Stimulated activated CD8-positive, alpha-beta memory T cell treated with anti-CD3 and anti-CD28 coated beads, Interleukin-7, amount 100 ng/mL, for 48 hours (primary cell): ENCODE data around the gene CTNNB1.

Experiments
- DNase-seq, 2 donors: peaks; one replicate each; pipeline ENCODE4 v3.0.0-alpha.2; 2020; ENCODE audit warnings: low read depth in 1 of 2; ENCODE audit errors: extremely low read depth in 1 of 2

Gene CTNNB1

DNA sequence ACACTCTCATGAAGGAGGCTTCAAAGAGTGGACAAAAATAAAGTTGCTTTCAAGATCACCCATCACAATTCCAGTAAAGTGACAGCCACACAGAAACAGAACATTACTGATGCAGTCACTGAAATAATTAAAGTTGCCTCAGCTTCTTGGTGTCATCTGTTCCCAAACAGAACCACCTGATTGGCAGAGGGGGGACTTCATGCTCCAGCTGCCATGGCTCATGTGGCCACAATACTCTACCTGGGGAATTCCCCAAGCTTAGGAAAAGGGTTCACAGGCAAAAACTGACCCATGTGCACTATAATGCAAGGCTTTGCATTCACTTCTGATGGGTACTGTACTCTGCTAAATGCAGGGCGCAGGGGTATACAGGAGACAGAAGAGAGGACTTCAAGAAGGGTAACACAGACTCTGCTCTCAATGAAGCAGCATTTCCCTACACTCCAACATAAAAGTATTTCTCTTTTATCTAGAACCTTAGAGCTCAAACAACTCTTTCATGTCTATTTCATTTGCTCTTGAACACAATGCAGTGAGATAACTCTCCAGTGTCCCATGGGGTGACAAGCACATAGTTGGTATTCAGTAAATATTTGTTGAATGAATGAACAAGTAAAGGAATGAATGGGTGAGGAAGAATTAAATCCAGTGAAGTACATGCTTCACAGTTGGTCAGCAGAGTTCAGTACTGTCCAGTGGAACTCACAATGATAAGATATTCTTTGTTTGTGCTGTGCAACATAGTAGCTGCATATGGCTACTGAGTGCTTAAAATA, 8.6 kb upstream of the CTNNB1 start:
- no peak for DNase-seq

GRCh38 chr3:41192885-41193284, 6.4 kb upstream of the CTNNB1 start:
- DNase-seq: no peak

DNA sequence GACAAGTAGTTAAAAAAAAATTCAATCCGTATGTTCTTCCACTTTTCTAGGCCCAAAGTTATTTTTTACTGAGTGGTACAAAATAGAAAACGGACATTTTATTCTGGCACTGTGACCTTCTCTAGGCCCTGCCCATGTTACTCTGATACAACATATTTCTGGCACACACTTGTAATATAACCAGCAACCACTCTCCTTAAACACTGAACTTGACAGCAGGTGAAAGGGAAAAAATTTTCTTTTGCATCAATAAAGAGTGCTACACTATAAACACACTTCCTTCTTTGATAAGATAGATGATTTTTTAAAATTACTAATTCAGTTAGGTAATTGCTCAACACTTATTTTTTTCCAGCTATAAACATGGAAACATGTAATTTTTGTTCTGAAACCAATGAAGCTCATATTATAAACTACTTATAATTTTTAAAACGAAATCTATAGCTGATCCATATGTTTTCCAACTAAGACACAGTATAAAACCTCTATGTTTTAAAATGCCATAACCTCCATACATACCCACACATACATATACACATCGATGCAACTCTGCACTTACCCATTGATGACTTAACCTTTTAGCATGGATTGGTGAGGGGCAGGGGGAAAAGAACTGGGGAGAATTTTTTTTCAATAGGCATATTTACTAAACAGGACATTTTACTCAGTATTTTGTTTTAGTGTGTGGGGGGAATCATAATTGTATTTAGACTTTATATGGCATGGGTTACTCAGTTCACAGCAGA, 5.3 kb upstream of the CTNNB1 start:
- DNase-seq: no peak

DNA sequence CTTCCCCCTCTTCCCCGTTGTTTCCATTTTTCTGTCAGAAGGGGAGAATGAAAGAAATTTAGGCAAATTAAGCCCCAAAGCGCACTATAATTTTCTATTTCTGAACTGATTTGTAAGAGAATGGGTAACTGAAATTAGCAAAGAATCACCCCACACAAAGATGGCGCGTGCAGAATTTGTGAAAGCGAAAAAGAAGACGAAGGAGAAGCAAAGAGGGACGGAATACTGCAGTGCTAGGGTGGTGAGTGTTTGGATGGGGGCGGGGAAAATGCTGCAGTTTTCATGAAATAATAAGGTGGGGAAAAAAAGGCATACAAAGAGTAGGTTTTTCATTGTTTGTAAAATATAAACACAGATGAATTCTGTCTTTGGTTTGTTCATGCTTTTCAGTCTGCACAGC, 4.6 kb upstream of the CTNNB1 start:
- no peak for DNase-seq

DNA sequence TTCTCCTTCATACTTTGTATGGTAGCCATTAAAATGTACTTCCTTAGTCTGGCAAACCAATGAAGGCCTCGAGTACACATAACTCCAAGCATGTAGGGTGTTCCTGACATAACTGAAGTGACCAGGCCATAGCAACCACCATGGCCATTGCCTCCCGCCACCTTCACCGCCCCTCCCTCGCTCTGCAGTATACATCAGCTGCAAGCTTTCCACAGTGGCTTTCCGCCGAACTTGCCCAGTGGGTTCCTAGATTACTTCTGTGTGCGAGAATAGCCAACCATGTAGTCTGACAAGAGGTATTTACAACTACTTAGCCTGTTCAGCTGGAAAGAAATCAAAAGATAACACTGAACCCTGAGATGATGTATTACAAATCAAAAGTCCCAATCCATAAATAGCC, 3.4 kb upstream of the CTNNB1 start:
- DNase-seq: no peak

GRCh38 chr3:41196499-41197410, 2.5 kb upstream of the CTNNB1 start:
- no peak for DNase-seq

GRCh38 chr3:41198046-41198445, 1.3 kb upstream of the CTNNB1 start:
- DNase-seq: no peak

DNA sequence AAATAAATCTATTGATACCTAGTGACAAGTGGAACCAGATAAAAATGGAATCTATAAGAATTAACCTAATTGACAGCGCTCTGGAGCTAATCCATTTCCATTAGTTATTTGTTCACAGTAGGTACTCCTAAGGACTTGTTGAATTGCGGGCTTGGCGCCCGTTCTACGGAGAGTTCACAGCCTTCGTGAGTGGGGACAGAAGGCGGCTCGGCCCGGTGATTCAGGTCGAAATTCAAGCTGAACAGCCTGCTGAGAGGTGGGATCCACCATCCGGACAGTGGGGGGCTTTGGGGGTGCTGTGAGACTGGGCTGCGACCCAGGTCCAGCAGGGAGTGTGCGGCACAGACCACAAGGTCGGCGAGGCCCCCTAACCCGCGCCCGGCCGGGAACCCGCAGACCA, 779 bp upstream of the CTNNB1 start:
- DNase-seq: no peak

GRCh38 chr3:41199866-41200668, 762 bp downstream of the CTNNB1 start:
- peak; percentile 11 to 14 for DNase-seq

DNA sequence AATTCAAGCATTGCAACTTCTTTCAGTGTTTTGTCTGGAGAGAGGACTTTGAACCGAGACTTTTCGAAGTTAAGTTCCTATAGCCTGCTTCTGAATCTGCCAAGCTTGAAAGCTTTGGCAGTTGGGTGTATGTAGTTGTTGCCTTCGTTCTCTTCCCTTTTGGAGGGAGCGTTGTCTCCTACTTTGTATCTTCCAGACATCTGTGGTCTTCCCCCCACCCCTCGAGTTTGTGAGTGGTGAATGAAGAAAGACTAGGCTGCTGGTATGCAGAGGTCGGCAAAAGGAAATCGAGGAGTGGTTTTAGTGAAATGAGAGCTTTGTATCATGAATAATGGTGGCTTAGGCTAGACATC, 1.3 kb downstream of the CTNNB1 start:
- no peak for DNase-seq

DNA sequence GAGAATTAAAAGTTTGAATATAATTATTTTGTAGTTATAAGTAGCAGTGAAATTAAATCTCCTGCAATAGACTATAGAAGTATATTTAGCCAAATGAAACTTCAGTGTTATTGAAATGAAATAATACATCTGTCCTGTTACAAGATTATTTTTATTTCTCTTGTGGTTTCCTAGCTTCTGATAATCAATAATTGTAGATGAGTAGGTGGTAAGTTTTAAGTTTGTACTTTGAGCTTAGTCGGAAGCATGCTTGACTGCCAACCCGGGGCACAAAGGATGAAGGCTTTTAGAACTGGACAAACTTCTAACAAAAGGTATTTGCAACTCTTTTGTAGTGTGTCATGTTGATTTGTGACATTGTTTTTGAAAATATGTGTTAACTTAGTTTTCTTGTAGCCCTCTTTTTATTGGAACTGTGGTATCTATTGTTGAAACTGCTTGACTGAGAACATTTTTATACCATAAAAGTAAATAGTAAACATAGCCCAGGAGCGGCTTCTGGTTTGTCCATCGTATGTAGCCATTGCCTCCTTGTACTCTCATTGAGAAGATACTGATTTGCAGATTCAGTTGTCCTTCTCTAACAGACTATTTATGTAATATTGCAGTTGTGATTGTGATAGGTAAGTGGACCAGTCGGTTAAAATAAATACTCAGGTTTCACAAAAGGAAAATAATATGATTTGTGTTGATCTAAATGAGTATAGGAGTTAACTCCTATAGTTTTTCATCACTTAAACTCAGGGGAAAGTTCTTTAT, 2.9 kb downstream of the CTNNB1 start:
- no peak for DNase-seq

- no peak for DNase-seq
Measured at GRCh38 chr3:41202834-41203345, 3.6 kb downstream of the CTNNB1 start.

GRCh38 chr3:41204369-41204768, 5.1 kb downstream of the CTNNB1 start:
- no peak for DNase-seq

GRCh38 chr3:41205591-41205990, 6.3 kb downstream of the CTNNB1 start:
- DNase-seq: no peak

GRCh38 chr3:41207355-41207754, 8.1 kb downstream of the CTNNB1 start:
- DNase-seq: no peak

- no peak for DNase-seq
Measured at GRCh38 chr3:41208507-41209220, 9.4 kb downstream of the CTNNB1 start.

DNA sequence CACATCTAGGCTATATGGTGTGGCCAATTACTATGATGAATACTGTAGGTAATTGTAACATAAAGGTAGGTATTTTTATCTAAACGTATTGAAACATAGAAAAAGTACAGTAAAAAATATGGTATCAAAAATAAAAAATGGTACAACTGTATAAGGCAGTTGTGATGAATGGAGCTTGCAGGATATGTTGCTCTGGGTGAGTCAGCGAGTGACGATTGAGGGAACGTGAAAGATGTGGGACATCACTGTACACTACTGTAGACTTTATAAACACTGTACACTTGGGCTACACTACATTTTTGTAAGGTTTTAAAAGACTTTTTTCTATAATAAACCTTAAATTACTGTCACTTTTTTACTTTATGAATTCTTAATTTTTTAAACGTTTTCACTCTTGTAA, 10.3 kb downstream of the CTNNB1 start:
- no peak for DNase-seq

DNA sequence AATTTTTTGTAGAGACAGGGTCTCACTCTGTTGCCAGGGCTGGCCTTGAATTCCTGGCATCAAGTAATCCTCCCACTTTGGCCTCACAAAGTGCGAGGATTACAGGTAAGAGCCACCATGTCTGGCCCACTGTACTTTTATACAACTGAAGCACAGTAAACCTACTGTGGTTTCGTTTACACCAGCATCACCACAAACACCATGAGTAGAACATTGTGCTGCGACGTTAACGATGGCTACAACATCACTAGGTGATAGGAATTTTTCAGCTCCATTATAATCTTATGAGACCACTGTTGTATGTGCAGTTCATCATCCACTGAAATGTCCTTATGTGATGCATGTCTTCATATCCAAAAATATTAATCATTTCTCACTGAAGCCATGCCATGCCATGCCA, 11.7 kb downstream of the CTNNB1 start:
- DNase-seq: no peak

DNA sequence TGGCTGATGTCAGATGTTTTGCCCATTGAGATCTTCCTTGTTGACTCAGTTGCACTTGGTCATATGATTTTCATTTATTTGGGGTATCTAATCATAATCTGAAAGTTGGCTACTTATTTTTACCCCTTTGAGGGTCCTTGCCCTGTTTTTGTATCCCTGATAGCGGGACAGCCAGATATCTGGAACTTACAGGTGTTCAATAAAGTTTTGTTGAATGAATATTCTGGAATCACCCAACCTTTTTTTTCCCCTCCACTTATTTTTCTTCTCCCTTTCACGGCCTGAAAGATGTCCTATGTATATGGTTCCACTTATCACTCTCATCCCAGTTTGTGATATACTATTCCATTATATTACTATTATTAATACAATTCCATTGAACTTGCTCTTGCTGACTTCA, 12.8 kb downstream of the CTNNB1 start:
- DNase-seq: no peak
